ENCODE results near the gene DRP2. TPM values are rescaled to one million over a fixed set of nuclear protein-coding genes. Genes with fewer than 3 reads are reported as not detected.
"Not testable (repeated sequence)": the region's sequence is repeated elsewhere in the genome, so short reads cannot be mapped to it uniquely, and the experiment has no call there.

Gene DRP2
- polyA plus RNA-seq, 12 donors = 0.89 to 5.5 (median 2.6) TPM; not detected in 1

- DNase-seq = no peak
Observed at GRCh38 chrX:101237041-101237440, 17.5 kb downstream of the DRP2 start.

- DNase-seq = no peak
Observed at GRCh38 chrX:101241531-101241930, 21.9 kb downstream of the DRP2 start.

GRCh38 chrX:101252634-101253033 is 33.0 kb downstream of the DRP2 start:
- DNase-seq = no peak

- no peak for DNase-seq
Observed at GRCh38 chrX:101257448-101258258, 38.1 kb downstream of the DRP2 start.

GRCh38 chrX:101258259-101258581 is 38.6 kb downstream of the DRP2 start:
- no peak for DNase-seq

DNA sequence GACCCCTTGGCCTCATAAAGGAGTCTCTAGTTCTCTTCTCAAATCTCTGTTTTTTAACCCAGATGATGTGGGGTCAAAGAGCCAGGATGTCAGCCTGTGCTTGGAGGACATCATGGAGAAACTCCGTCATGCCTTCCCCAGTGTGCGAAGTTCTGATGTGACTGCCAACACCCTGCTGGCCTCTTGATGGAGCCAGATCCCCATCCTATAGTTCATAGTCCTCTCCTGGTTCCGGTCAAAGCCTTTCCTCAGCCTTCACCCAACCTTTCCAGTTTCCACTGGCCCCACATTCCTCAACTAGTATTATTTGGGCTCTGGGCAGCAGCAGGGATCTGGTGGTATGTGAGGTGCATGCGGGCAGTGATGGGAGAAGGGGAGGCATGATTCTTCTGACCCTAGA is 40.8 kb downstream of the DRP2 start:
- no peak for DNase-seq

DNA sequence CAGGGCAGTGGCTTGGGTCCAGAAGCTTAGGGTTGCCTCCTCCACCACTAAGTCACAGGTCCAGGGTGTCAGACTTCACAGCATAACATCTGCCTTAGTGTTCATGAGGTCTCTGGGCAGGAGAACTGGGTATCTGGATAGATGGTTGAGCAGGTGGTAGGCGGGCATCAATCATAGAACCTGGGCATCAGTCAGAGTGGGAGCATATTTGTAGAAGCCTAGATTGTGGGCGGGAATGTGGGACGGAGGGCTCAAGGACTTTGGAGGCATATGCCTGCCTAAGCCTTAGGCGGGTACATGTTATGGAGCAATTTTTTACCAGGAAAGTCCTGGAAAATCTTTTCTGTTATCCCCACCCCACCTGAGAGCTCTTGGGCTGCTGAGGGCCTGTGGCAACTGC is 43.0 kb downstream of the DRP2 start:
- DNase-seq = no peak

- no peak for DNase-seq
Observed at GRCh38 chrX:101263766-101264165, 44.2 kb downstream of the DRP2 start.

- no peak for DNase-seq
Observed at GRCh38 chrX:101265869-101266428, 46.4 kb downstream of the DRP2 start.

DNA sequence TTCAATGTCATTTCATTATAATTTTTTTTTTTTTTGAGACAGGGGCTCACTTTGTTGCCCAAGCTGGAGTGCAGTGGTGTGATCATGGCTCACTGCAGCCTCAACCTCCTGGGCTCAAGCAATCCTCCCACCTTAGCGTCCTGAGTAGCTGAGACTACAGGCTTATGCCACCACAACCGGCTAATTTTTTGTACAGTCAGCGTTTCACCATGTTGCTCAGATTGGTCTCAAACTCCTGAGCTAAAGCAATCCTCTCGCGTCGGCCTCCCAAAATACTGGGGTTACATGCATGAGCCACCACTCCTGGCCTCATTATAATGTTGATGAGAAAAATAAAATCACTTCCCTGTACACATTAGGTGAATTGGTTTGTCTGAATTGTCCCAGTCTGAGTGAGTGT is 54.6 kb downstream of the DRP2 start:
- DNase-seq = no peak

DNA sequence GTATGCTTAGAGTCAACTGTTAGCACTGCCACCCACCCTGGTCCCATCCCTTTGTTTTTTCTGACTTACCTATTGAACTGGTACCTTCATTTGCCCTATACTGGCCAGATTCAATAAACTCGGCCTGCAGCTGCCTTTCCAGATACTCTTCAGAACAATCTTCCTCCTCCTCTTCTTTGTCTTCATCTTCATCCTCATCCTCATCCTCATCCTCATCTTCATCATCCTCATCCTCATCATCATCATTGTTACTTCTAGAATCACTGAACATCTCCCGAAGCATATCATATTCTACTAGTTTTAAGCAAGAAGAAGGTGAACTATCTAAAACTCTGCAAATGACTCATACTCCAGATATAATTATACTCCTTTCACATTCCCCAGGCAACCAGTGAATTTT is 56.7 kb downstream of the DRP2 start:
- no peak for DNase-seq

DNA sequence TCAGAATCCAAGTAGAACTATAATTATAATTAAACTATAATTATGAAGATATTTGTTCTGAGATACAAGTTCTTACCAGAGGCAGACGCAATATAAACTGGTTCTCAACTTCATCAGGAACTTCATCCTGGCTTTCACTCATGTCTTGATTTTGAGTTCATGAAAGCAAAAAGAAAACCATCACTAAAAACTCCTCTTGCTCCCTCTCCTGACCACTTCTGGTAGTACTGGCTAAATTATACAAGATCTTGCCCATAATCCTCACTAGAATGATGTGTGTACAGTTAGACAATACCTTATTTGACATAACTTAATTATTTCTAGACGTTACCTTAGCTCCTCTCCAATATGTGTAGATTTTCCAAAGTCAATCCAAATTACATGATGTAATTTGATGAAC is 67.8 kb downstream of the DRP2 start:
- DNase-seq = peak; percentile 26

GRCh38 chrX:101290957-101291603 is 71.5 kb downstream of the DRP2 start, which contains the start of gene TAF7L:
TSS of gene TAF7L (minus strand) at chrX:101291334. CDS start at chrX:101287543, 3,791 bp downstream.
- DNase-seq = no peak

- not testable (repeated sequence) for DNase-seq
Observed at GRCh38 chrX:101295603-101296002, 76.0 kb downstream of the DRP2 start.

DNA sequence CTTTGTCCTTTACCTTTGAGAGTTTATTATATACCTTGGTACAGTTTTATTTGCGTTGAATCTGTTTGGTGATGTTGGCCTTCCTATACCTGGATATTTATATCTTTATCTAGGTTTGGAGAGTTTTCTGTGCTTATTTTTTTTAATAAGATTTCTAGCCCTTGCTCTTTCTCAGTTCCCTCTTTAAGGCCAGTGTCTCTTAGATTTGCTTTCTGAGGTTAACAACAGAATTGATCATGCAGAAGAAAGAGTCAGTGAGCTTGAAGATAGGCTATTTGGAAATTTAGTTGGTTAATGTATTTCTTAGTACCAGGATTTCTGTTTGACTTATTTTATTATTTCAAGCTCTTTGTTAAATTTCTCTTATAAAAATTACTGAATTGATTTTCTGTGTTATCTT is 84.2 kb downstream of the DRP2 start:
- no peak for DNase-seq

Other genes starting within 250 kb of the DRP2 start
- gene TRMT2B, start 167.7 kb upstream of the DRP2 start, polyA plus RNA-seq (ENCODE audit: insufficient read length in 12 of 12) = 1 to 10 TPM in 11 of 12 donors, not detected in 1; 6.7 to 9.6 (median 8.5) TPM
- 1 to 10 TPM in 11 of 12 donors, not detected in 1; 2.1 to 8.1 (median 2.5) TPM for gene TMEM35A, start 140.9 kb upstream of the DRP2 start, polyA plus RNA-seq (ENCODE audit: insufficient read length in 12 of 12)
- 1 to 10 TPM in 11 of 12 donors, not detected in 1; 2.9 to 7.7 (median 6.3) TPM for gene CENPI, start 121.6 kb upstream of the DRP2 start, polyA plus RNA-seq (ENCODE audit: insufficient read length in 12 of 12)
- under 1 TPM in 9 of 12 donors, not detected in 3; 0.09 to 0.41 (median 0.21) TPM for gene TAF7L, start 71.5 kb downstream of the DRP2 start, polyA plus RNA-seq (ENCODE audit: insufficient read length in 12 of 12)
- gene TIMM8A, start 129.0 kb downstream of the DRP2 start, polyA plus RNA-seq (ENCODE audit: insufficient read length in 12 of 12) = 10 to 100 TPM in 9 of 12 donors, 1 to 10 TPM in 2, not detected in 1; 9.1 to 19.5 (median 12.5) TPM
- gene BTK, start 166.4 kb downstream of the DRP2 start, polyA plus RNA-seq (ENCODE audit: insufficient read length in 12 of 12) = 10 to 100 TPM in 1 of 12 donors, 1 to 10 TPM in 9, not detected in 2; 1.2 to 10.6 (median 2.5) TPM
- gene RPL36A, start 171.2 kb downstream of the DRP2 start, polyA plus RNA-seq (ENCODE audit: insufficient read length in 12 of 12) = 1,000 to 10,000 TPM in 10 of 12 donors, 100 to 1,000 TPM in 1, not detected in 1; 932 to 1,532 (median 1,212) TPM
- 10 to 100 TPM in 11 of 12 donors, not detected in 1; 11.4 to 21.7 (median 18.8) TPM for gene GLA, start 188.1 kb downstream of the DRP2 start, polyA plus RNA-seq (ENCODE audit: insufficient read length in 12 of 12)
- gene HNRNPH2, start 188.4 kb downstream of the DRP2 start, polyA plus RNA-seq (ENCODE audit: insufficient read length in 12 of 12) = 10 to 100 TPM in 11 of 12 donors, not detected in 1; 52.6 to 85.4 (median 74.1) TPM

Measured in muscle of arm (tissue), 12 donors.